K562 (cell line): ENCODE measurements around the gene MAP2K4. TPM values are rescaled to one million over a fixed set of nuclear protein-coding genes. Genes with fewer than 3 reads are reported as not detected.

Experiments
- ATF4 ChIP-seq: fragments of 450-650 bp; formaldehyde crosslinking; IDR thresholded peaks from 2 replicates; pipeline ENCODE4 v1.4.0; 2022; ENCODE audit warnings: mild to moderate bottlenecking, moderate library complexity
- BCOR ChIP-seq: fragments of 450-650 bp; IDR thresholded peaks from 2 replicates; pipeline ENCODE4 v1.6.1; 2016
- BRCA1 ChIP-seq, 2 experiments: fragments of 450-650 bp in 1 of 2; sonication (generic) in 1 of 2; formaldehyde crosslinking in 1 of 2; IDR thresholded peaks; 2 replicates each; pipeline versions ENCODE4 v1.5.0 to v1.6.1; 2017 to 2020; ENCODE audit warnings: mild to moderate bottlenecking in 1 of 2, missing genetic modification reagents in 1 of 2
- C11orf30 ChIP-seq: fragments of 450-650 bp; IDR thresholded peaks from 2 replicates; pipeline ENCODE4 v1.6.1; 2016; ENCODE audit warnings: low read depth, mild to moderate bottlenecking
- CBX5 ChIP-seq: IDR thresholded peaks from 2 replicates; pipeline ENCODE4 v1.6.1; 2014; ENCODE audit warnings: low read depth, borderline replicate concordance
- CC2D1A ChIP-seq: fragments of 450-650 bp; IDR thresholded peaks from 2 replicates; pipeline ENCODE4 v1.6.1; 2017; ENCODE audit warnings: mild to moderate bottlenecking
- CHD2 ChIP-seq: IDR thresholded peaks from 2 replicates; pipeline ENCODE4 v1.6.1; 2011; ENCODE audit warnings: low read depth, low read length
- JUNB ChIP-seq: fragments of 450-650 bp; formaldehyde crosslinking; conservative IDR thresholded peaks from 2 replicates; pipeline ENCODE4 v1.4.0; 2020; ENCODE audit warnings: mild to moderate bottlenecking
- KDM1A ChIP-seq, 2 experiments: fragments of 450-650 bp; IDR thresholded peaks; 2 replicates each; pipeline ENCODE4 v1.6.1; 2016; ENCODE audit warnings: mild to moderate bottlenecking in 2 of 2
- KLF16 ChIP-seq: IDR thresholded peaks from 2 replicates; pipeline ENCODE4 v1.6.1; 2016; ENCODE audit warnings: antibody characterized with exemption
- MYNN ChIP-seq, 2 experiments: sonication (generic); formaldehyde crosslinking in 1 of 2; IDR thresholded peaks; 2 replicates each; pipeline versions ENCODE4 v1.5.0 to v1.6.1; 2016 to 2020; ENCODE audit warnings: antibody characterized with exemption in 1 of 2, missing genetic modification reagents in 1 of 2
- SMARCA5 ChIP-seq: fragments of 450-650 bp; IDR thresholded peaks from 2 replicates; pipeline ENCODE4 v1.6.1; 2016
- TFE3 ChIP-seq: fragments of 450-650 bp; formaldehyde crosslinking; IDR thresholded peaks from 2 replicates; pipeline ENCODE4 v1.4.0; 2020; ENCODE audit warnings: mild to moderate bottlenecking, mixed read lengths
- TGIF2 ChIP-seq: sonication (generic); formaldehyde crosslinking; IDR thresholded peaks from 2 replicates; pipeline ENCODE4 v1.8.1; 2022; ENCODE audit warnings: mild to moderate bottlenecking, missing genetic modification reagents, moderate library complexity
- USF1 ChIP-seq: sonication (generic); formaldehyde crosslinking; IDR thresholded peaks from 2 replicates; pipeline ENCODE4 v1.9.0; 2022; ENCODE audit warnings: mild to moderate bottlenecking, missing genetic modification reagents
- ZBTB33 ChIP-seq: sonication (generic); formaldehyde crosslinking; IDR thresholded peaks from 2 replicates; pipeline ENCODE4 v1.8.1; 2023; ENCODE audit warnings: mild to moderate bottlenecking, missing genetic modification reagents
- ZNF12 ChIP-seq: sonication (generic); formaldehyde crosslinking; IDR thresholded peaks from 2 replicates; pipeline ENCODE4 v1.4.0; 2020; ENCODE audit warnings: mild to moderate bottlenecking, missing genetic modification reagents
- ZNF77 ChIP-seq: fragments of 250-450 bp; sonication (Bioruptor Pico); IDR thresholded peaks from 2 replicates; pipeline ENCODE4 v1.5.0; 2020
- polyA plus RNA-seq, 8 experiments: library from polyadenylated mRNA; depleted of rRNA in 4 of 8; stranded (reverse) in 5 of 8; unstranded in 3 of 8; fragments of >200 nt; fragmentation: Nextera tagmentation in 2 of 8; fragmentation: Illumina TruSeq in 1 of 8; extraction: Ambion mirVana in 2 of 8; extraction: Trizol in 1 of 8; gene quantifications; 2 replicates each; pipeline versions ENCODE4 v1.2.1 to v1.2.3, GENCODE V29; 2011 to 2014; ENCODE audit warnings: inconsistent platforms in 1 of 8, missing spikeins in 1 of 8
- total RNA-seq, 7 experiments: library from RNA; depleted of rRNA in 6 of 7; stranded (reverse); fragments of >200 nt in 6 of 7; fragmentation: Illumina TruSeq in 2 of 7; extraction: Trizol in 2 of 7; gene quantifications; 2 replicates each; pipeline versions ENCODE4 v1.2.1 to v1.2.3, GENCODE V29; 2011 to 2021; ENCODE audit warnings: low replicate concordance in 1 of 7

Gene MAP2K4
- total and polyA plus RNA-seq, 9 of the 15 experiments (the other 6 are each of a cell fraction or from before 2014, with no cell fraction given) = 3.0 to 15.9 (median 10.8) TPM

- no peak for TF ChIP-seq TGIF2 (CRISPR knock-in tag)
- peak; percentile 39; the same call in 1 of the 2 replicates for TF ChIP-seq BCOR
- no peak for TF ChIP-seq USF1 (CRISPR knock-in tag)
- no peak for TF ChIP-seq C11orf30
- no peak for TF ChIP-seq CHD2
- TF ChIP-seq BRCA1 (IDR thresholded peaks at IDR 0.05) = no peak
- no peak for TF ChIP-seq BRCA1 (CRISPR knock-in tag; IDR thresholded peaks at IDR 0.05)
- no peak for TF ChIP-seq KLF16
- 0 out of 4 replicates have a peak, but pooled peaks of 1 of the 2 experiments have one; percentile 32 for TF ChIP-seq KDM1A (IDR thresholded peaks at IDR 0.05)
- TF ChIP-seq JUNB (CRISPR knock-in tag) = no peak
- TF ChIP-seq SMARCA5 = 0 out of 2 replicates have a peak, but pooled peaks have one; percentile 60
- no peak for TF ChIP-seq ZNF12 (CRISPR knock-in tag)
- TF ChIP-seq CBX5 = no peak
- TF ChIP-seq ZBTB33 (CRISPR knock-in tag) = peak; percentile 75; the same call in 1 of the 2 replicates
- TF ChIP-seq CC2D1A = peak; percentile 27; the same call in 1 of the 2 replicates
- no peak for TF ChIP-seq ATF4 (CRISPR knock-in tag)
- TF ChIP-seq ZNF77 (CRISPR knock-in tag) = no peak
- no peak for TF ChIP-seq TFE3 (CRISPR knock-in tag)
- TF ChIP-seq MYNN (IDR thresholded peaks at IDR 0.05) = no peak
- no peak for TF ChIP-seq MYNN (CRISPR knock-in tag; IDR thresholded peaks at IDR 0.05)
These were observed 27.2 kb downstream of the MAP2K4 start (continued) for GRCh38 chr17:12047681-12048376.
